HUES48 (cell line): ENCODE measurements around the gene GALNT8.

Experiments
- H3K27ac ChIP-seq: one replicate; pipeline ENCODE4 v1.7.0; 2013; ENCODE audit warnings: low read depth, low read length, inconsistent platforms
- H3K27me3 ChIP-seq: 2 replicates; pipeline ENCODE4 v1.6.1; 2013; ENCODE audit warnings: mild to moderate bottlenecking, low read length; ENCODE audit not compliant: control insufficient read depth, insufficient read depth
- H3K36me3 ChIP-seq: 2 replicates; pipeline ENCODE4 v1.6.1; 2013; ENCODE audit warnings: low read length; ENCODE audit not compliant: control insufficient read depth, insufficient read depth
- H3K4me1 ChIP-seq: 2 replicates; pipeline ENCODE4 v1.6.1; 2013; ENCODE audit warnings: mild to moderate bottlenecking, low read length; ENCODE audit not compliant: control insufficient read depth, insufficient read depth
- H3K4me3 ChIP-seq: 2 replicates; pipeline ENCODE4 v1.5.1; 2013; ENCODE audit warnings: mild to moderate bottlenecking, low read depth, low read length
- H3K9ac ChIP-seq: 2 replicates; pipeline ENCODE4 v1.6.1; 2013; ENCODE audit warnings: mild to moderate bottlenecking, low read depth, low read length, moderate library complexity
- H3K9me3 ChIP-seq: 2 replicates; pipeline ENCODE4 v1.6.1; 2013; ENCODE audit warnings: low read length; ENCODE audit not compliant: control insufficient read depth, insufficient read depth

Gene GALNT8

GRCh38 chr12:4796694-4797482 is 76.7 kb downstream of the GALNT8 start:
- no peak overlapping the region for H3K27ac ChIP-seq
- H3K4me3 ChIP-seq: no peak overlapping the region
- H3K9me3 ChIP-seq: no peaks in the 10 kb centered on the region
- no peaks in the 10 kb centered on the region for H3K36me3 ChIP-seq
- H3K27me3 ChIP-seq: no peaks in the 10 kb centered on the region
- H3K4me1 ChIP-seq: no peaks in the 10 kb centered on the region
- H3K9ac ChIP-seq: no peak overlapping the region

- Histone ChIP-seq H3K36me3 (no peaks in the 10 kb centered on the region), H3K27me3 (no peaks in the 10 kb centered on the region), H3K4me1 (no peaks in the 10 kb centered on the region), H3K9ac (no peak overlapping the region), H3K9me3 (no peaks in the 10 kb centered on the region), H3K4me3 (no peak overlapping the region), H3K27ac (no peak overlapping the region)
These were observed 80.4 kb downstream of the GALNT8 start for GRCh38 chr12:4800555-4800954.

GRCh38 chr12:4802841-4803240 is 82.6 kb downstream of the GALNT8 start:
- Histone ChIP-seq H3K27me3 (peaks cover 9% of the 10 kb centered on the region), H3K36me3 (no peaks in the 10 kb centered on the region), H3K4me3 (no peak overlapping the region)

GRCh38 chr12:4806439-4807115 is 86.4 kb downstream of the GALNT8 start:
- Histone ChIP-seq H3K27ac (no peak overlapping the region), H3K9ac (no peak overlapping the region), H3K9me3 (no peaks in the 10 kb centered on the region), H3K4me3 (no peak overlapping the region), H3K36me3 (no peaks in the 10 kb centered on the region), H3K27me3 (peaks cover 46% of the 10 kb centered on the region), H3K4me1 (no peaks in the 10 kb centered on the region)

More at GRCh38 chr12:4802841-4803240, 82.6 kb downstream of the GALNT8 start:
- no peaks in the 10 kb centered on the region for H3K4me1 ChIP-seq
- H3K9me3 ChIP-seq: no peaks in the 10 kb centered on the region
- H3K9ac ChIP-seq: no peak overlapping the region
- H3K27ac ChIP-seq: no peak overlapping the region

- H3K36me3 ChIP-seq: no peaks in the 10 kb centered on the region
- peaks cover 52% of the 10 kb centered on the region for H3K27me3 ChIP-seq
- H3K9me3 ChIP-seq: no peaks in the 10 kb centered on the region
- no peak overlapping the region for H3K9ac ChIP-seq
- H3K4me1 ChIP-seq: no peaks in the 10 kb centered on the region
- H3K4me3 ChIP-seq: no peak overlapping the region
- no peak overlapping the region for H3K27ac ChIP-seq
These were observed 87.0 kb downstream of the GALNT8 start for GRCh38 chr12:4807116-4807783.

GRCh38 chr12:4807813-4808212 is 87.6 kb downstream of the GALNT8 start:
- no peak overlapping the region for H3K9ac ChIP-seq
- peaks cover 56% of the 10 kb centered on the region for H3K27me3 ChIP-seq
- H3K4me1 ChIP-seq: no peaks in the 10 kb centered on the region
- H3K9me3 ChIP-seq: no peaks in the 10 kb centered on the region
- H3K36me3 ChIP-seq: no peaks in the 10 kb centered on the region
- H3K4me3 ChIP-seq: no peak overlapping the region
- H3K27ac ChIP-seq: no peak overlapping the region

- H3K27me3 ChIP-seq: peaks cover 56% of the 10 kb centered on the region
- H3K27ac ChIP-seq: no peak overlapping the region
- H3K9ac ChIP-seq: peak overlapping the region; percentile 14; the same call in 1 of the 2 replicates
- no peaks in the 10 kb centered on the region for H3K9me3 ChIP-seq
- H3K4me3 ChIP-seq: peak overlapping the region; percentile 71
- H3K4me1 ChIP-seq: no peaks in the 10 kb centered on the region
- H3K36me3 ChIP-seq: no peaks in the 10 kb centered on the region
These were observed 88.8 kb downstream of the GALNT8 start for GRCh38 chr12:4809013-4809448.

- peaks cover 60% of the 10 kb centered on the region for H3K27me3 ChIP-seq
- no peak overlapping the region for H3K27ac ChIP-seq
- H3K4me3 ChIP-seq: peak overlapping the region; percentile 71
- H3K9ac ChIP-seq: peak overlapping the region; percentile 14; the same call in 1 of the 2 replicates
- no peaks in the 10 kb centered on the region for H3K36me3 ChIP-seq
- no peaks in the 10 kb centered on the region for H3K9me3 ChIP-seq
- no peaks in the 10 kb centered on the region for H3K4me1 ChIP-seq
These were observed 89.4 kb downstream of the GALNT8 start for GRCh38 chr12:4809449-4810218.

- H3K4me1 ChIP-seq: no peaks in the 10 kb centered on the region
- H3K9me3 ChIP-seq: no peaks in the 10 kb centered on the region
- H3K9ac ChIP-seq: no peak overlapping the region
- peak overlapping the region; percentile 71 for H3K4me3 ChIP-seq
- no peak overlapping the region for H3K27ac ChIP-seq
- no peaks in the 10 kb centered on the region for H3K36me3 ChIP-seq
- H3K27me3 ChIP-seq: peaks cover 61% of the 10 kb centered on the region
These were observed 90.0 kb downstream of the GALNT8 start for GRCh38 chr12:4810219-4810671.

- Histone ChIP-seq H3K9ac (no peak overlapping the region), H3K27ac (no peak overlapping the region), H3K36me3 (no peaks in the 10 kb centered on the region), H3K4me3 (no peak overlapping the region), H3K4me1 (peaks cover 3% of the 10 kb centered on the region; the same call in 1 of the 2 replicates), H3K27me3 (peaks cover 74% of the 10 kb centered on the region), H3K9me3 (no peaks in the 10 kb centered on the region)
These were observed 92.6 kb downstream of the GALNT8 start for GRCh38 chr12:4812624-4813327.
